Vagina (tissue), 2 donors: ENCODE measurements around the gene L1TD1.

Experiments
- POLR2A ChIP-seq, 2 donors: fragments of 450-650 bp; IDR thresholded peaks; one replicate each; pipeline ENCODE4 v1.6.1; 2017; ENCODE audit warnings: antibody characterized with exemption in 2 of 2, mild to moderate bottlenecking in 2 of 2, moderate library complexity in 2 of 2
- TF ChIP-seq, protein P1 (sequence below), 3 experiments: fragments of 450-650 bp in 2 of 3; fragments of 200-600 bp in 1 of 3; sonication (generic) in 1 of 3; IDR thresholded peaks; one replicate each; pipeline ENCODE4 v1.5.1; 2017 to 2019; ENCODE audit warnings: antibody characterized with exemption in 3 of 3, mild to moderate bottlenecking in 2 of 3, moderate library complexity in 2 of 3

DNA sequence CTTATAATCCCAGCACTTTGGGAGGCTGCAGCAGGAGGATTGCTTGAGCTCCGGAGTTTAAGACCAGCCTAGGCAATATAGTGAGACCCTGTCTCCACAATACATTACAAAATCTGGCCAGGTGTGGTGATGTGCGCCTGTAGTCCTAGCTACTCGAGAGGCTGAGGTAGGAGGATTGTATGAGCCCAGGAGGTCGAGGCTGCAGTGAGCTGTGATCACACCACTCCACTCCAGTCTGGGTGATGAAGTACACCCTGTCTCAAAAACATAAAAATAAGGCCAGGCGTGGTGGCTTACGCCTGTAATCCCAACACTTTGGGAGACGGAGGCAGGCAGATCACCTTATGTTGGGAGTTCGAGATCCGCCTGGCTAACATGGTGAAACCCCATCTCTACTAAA lies 27.7 kb downstream of the L1TD1 start:
- TF ChIP-seq, protein P1, sequence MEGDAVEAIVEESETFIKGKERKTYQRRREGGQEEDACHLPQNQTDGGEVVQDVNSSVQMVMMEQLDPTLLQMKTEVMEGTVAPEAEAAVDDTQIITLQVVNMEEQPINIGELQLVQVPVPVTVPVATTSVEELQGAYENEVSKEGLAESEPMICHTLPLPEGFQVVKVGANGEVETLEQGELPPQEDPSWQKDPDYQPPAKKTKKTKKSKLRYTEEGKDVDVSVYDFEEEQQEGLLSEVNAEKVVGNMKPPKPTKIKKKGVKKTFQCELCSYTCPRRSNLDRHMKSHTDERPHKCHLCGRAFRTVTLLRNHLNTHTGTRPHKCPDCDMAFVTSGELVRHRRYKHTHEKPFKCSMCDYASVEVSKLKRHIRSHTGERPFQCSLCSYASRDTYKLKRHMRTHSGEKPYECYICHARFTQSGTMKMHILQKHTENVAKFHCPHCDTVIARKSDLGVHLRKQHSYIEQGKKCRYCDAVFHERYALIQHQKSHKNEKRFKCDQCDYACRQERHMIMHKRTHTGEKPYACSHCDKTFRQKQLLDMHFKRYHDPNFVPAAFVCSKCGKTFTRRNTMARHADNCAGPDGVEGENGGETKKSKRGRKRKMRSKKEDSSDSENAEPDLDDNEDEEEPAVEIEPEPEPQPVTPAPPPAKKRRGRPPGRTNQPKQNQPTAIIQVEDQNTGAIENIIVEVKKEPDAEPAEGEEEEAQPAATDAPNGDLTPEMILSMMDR (IDR thresholded peaks at IDR 0.05), result no peak
- TF ChIP-seq POLR2A (IDR thresholded peaks at IDR 0.05), result no peak
